Measurements from ENCODE around the gene IFIT5.

IFIT5 gene

DNA sequence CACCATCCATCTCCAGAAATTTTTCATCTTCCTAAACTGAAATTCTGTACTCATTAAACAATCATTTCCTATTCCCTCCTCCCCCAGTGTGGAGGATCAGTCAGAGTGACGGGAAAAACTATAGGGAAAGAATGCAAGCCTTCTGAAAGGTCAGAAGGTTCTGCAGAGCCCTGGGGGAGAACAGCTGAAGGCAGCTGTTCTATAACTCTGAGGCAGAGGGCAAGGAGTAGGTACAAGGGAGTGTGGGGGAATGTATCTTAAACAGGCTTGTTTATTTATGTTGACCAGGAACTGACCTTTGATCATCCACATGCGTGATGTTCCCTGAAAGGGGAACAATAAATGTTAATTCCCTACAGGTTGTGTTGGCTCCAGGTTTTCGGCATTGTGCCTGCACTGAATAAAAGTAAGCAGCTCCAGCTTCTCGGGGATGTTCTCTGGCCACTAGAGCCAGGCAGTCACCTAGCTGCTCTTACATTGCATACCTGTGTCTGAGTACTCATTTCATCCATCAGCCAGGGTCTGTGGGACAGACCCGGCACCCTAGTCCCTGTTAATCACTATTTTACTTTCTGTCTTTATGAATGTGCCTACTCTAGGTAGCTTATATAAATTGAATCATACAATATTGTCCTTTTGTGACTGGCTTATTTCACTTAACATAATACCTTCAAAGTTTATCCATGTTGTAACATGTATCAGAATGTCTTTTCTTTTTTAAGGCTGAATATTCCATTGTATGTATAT is 16.2 kb upstream of the IFIT5 start:
- Histone ChIP-seq H3K36me3 (ENCODE audit: control insufficient read depth in 1 of 2, insufficient read depth in 2 of 2, low read length in 2 of 2) (no peaks in the 10 kb centered on the region), H3K23ac (ENCODE audit: low read length) (no peak overlapping the region), H4K91ac (ENCODE audit: low read depth, low read length) (no peak overlapping the region), H2AK5ac (ENCODE audit: low read length) (no peak overlapping the region), H2BK12ac (ENCODE audit: low read length) (no peak overlapping the region), H3K9ac (ENCODE audit: low read length) (no peak overlapping the region), H3K27me3 (ENCODE audit: insufficient read depth, low read length) (no peaks in the 10 kb centered on the region), H3K18ac (ENCODE audit: low read length) (no peak overlapping the region), H3K14ac (ENCODE audit: low read length) (no peak overlapping the region), H2BK5ac (ENCODE audit: low read depth, low read length, poor library complexity) (no peak overlapping the region), H3K27ac (ENCODE audit: low read depth, low read length) (no peak overlapping the region), H2AFZ (ENCODE audit: insufficient read depth, low read length, poor library complexity) (no peak overlapping the region), H4K8ac (ENCODE audit: low read depth, low read length) (no peak overlapping the region), H3K4me1 (ENCODE audit: control insufficient read depth in 1 of 2, insufficient read depth in 2 of 2, low read length in 2 of 2) (peaks cover under 1 to 2% of the 10 kb centered on the region in 2 experiments), H3K9me3 (ENCODE audit: insufficient read depth, low read depth, low read length) (no peaks in the 10 kb centered on the region), H3K79me2 (ENCODE audit: control insufficient read depth, insufficient read depth, low read length, poor library complexity) (no peaks in the 10 kb centered on the region), H3K4me3 (ENCODE audit: low read depth, low read length) (no peak overlapping the region), H3K4ac (ENCODE audit: low read depth, low read length) (no peak overlapping the region), H2BK120ac (ENCODE audit: insufficient read depth, low read length, poor library complexity) (no peak overlapping the region), H3K79me1 (ENCODE audit: low read length) (no peaks in the 10 kb centered on the region), H3K4me2 (ENCODE audit: low read length) (no peak overlapping the region), H4K12ac (ENCODE audit: low read depth, low read length) (no peak overlapping the region)
- WGBS (ENCODE audit: extremely low coverage, insufficient coverage, insufficient read length), result no CpG with 5 or more reads among the region's 5 CpGs
- no peak for DNase-seq

DNA sequence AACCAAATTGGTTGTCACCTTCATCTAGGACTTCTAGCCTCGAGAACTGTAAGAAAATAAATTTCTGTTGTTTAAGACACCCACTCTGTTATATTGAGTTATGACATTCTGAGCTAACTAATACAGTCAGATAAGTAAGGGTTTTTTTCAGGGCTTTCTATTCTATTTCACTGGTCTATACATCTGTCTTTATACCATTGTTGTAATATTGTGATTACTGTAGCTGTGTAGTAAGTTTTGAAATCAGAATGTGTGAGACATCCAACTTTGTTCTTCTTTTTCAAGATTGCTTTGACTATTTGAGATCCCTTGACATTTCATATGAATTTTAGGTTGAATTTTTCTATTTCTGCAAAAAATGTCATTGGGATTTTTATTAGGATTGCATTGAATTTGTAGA is 14.4 kb upstream of the IFIT5 start:
- H3K9me3 ChIP-seq (ENCODE audit: insufficient read depth, low read depth, low read length), result no peaks in the 10 kb centered on the region
- H2AFZ ChIP-seq (ENCODE audit: insufficient read depth, low read length, poor library complexity), result no peak overlapping the region
- no peak overlapping the region for H3K4me2 ChIP-seq (ENCODE audit: low read length)
- no peak overlapping the region for H3K4me3 ChIP-seq (ENCODE audit: low read depth, low read length)
- H2AK5ac ChIP-seq (ENCODE audit: low read length), result no peak overlapping the region
- no peaks in the 10 kb centered on the region for H3K4me1 ChIP-seq (ENCODE audit: control insufficient read depth in 1 of 2, insufficient read depth in 2 of 2, low read length in 2 of 2)
- DNase-seq, result no peak
- no peak overlapping the region for H3K4ac ChIP-seq (ENCODE audit: low read depth, low read length)
- no peak overlapping the region for H2BK120ac ChIP-seq (ENCODE audit: insufficient read depth, low read length, poor library complexity)
- H3K27ac ChIP-seq (ENCODE audit: low read depth, low read length), result no peak overlapping the region
- no peak overlapping the region for H2BK5ac ChIP-seq (ENCODE audit: low read depth, low read length, poor library complexity)
- no peak overlapping the region for H4K12ac ChIP-seq (ENCODE audit: low read depth, low read length)
- no peak overlapping the region for H4K91ac ChIP-seq (ENCODE audit: low read depth, low read length)
- H3K18ac ChIP-seq (ENCODE audit: low read length), result no peak overlapping the region
- WGBS (ENCODE audit: extremely low coverage, insufficient coverage, insufficient read length), result no CpG with 5 or more reads among the region's 1 CpG
- H3K27me3 ChIP-seq (ENCODE audit: insufficient read depth, low read length), result no peaks in the 10 kb centered on the region
- no peak overlapping the region for H4K8ac ChIP-seq (ENCODE audit: low read depth, low read length)
- no peak overlapping the region for H3K9ac ChIP-seq (ENCODE audit: low read length)
- no peaks in the 10 kb centered on the region for H3K36me3 ChIP-seq (ENCODE audit: control insufficient read depth in 1 of 2, insufficient read depth in 2 of 2, low read length in 2 of 2)
- no peak overlapping the region for H3K14ac ChIP-seq (ENCODE audit: low read length)
- H3K23ac ChIP-seq (ENCODE audit: low read length), result no peak overlapping the region
- H3K79me2 ChIP-seq (ENCODE audit: control insufficient read depth, insufficient read depth, low read length, poor library complexity), result no peaks in the 10 kb centered on the region
- no peaks in the 10 kb centered on the region for H3K79me1 ChIP-seq (ENCODE audit: low read length)
- no peak overlapping the region for H2BK12ac ChIP-seq (ENCODE audit: low read length)

DNA sequence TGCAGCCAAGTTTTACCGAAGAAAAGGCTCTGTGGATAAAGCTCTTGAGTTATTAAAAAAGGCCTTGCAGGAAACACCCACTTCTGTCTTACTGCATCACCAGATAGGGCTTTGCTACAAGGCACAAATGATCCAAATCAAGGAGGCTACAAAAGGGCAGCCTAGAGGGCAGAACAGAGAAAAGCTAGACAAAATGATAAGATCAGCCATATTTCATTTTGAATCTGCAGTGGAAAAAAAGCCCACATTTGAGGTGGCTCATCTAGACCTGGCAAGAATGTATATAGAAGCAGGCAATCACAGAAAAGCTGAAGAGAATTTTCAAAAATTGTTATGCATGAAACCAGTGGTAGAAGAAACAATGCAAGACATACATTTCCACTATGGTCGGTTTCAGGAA is 11.3 kb upstream of the IFIT5 start:
- H3K4me1 ChIP-seq (ENCODE audit: control insufficient read depth in 1 of 2, insufficient read depth in 2 of 2, low read length in 2 of 2), result no peaks in the 10 kb centered on the region
- no peak overlapping the region for H4K91ac ChIP-seq (ENCODE audit: low read depth, low read length)
- no peak overlapping the region for H2AK5ac ChIP-seq (ENCODE audit: low read length)
- H3K23ac ChIP-seq (ENCODE audit: low read length), result no peak overlapping the region
- no peaks in the 10 kb centered on the region for H3K36me3 ChIP-seq (ENCODE audit: control insufficient read depth in 1 of 2, insufficient read depth in 2 of 2, low read length in 2 of 2)
- no peaks in the 10 kb centered on the region for H3K9me3 ChIP-seq (ENCODE audit: insufficient read depth, low read depth, low read length)
- H3K27me3 ChIP-seq (ENCODE audit: insufficient read depth, low read length), result no peaks in the 10 kb centered on the region
- DNase-seq, result no peak
- no peak overlapping the region for H3K4ac ChIP-seq (ENCODE audit: low read depth, low read length)
- no peak overlapping the region for H4K8ac ChIP-seq (ENCODE audit: low read depth, low read length)
- no peak overlapping the region for H3K4me2 ChIP-seq (ENCODE audit: low read length)
- H3K79me1 ChIP-seq (ENCODE audit: low read length), result no peaks in the 10 kb centered on the region
- no peak overlapping the region for H3K14ac ChIP-seq (ENCODE audit: low read length)
- no CpG with 5 or more reads among the region's 2 CpGs for WGBS (ENCODE audit: extremely low coverage, insufficient coverage, insufficient read length)
- H3K18ac ChIP-seq (ENCODE audit: low read length), result no peak overlapping the region
- H3K27ac ChIP-seq (ENCODE audit: low read depth, low read length), result no peak overlapping the region
- no peak overlapping the region for H2BK12ac ChIP-seq (ENCODE audit: low read length)
- H2BK120ac ChIP-seq (ENCODE audit: insufficient read depth, low read length, poor library complexity), result no peak overlapping the region
- H2AFZ ChIP-seq (ENCODE audit: insufficient read depth, low read length, poor library complexity), result no peak overlapping the region
- H3K79me2 ChIP-seq (ENCODE audit: control insufficient read depth, insufficient read depth, low read length, poor library complexity), result no peaks in the 10 kb centered on the region
- H3K4me3 ChIP-seq (ENCODE audit: low read depth, low read length), result no peak overlapping the region
- H3K9ac ChIP-seq (ENCODE audit: low read length), result no peak overlapping the region
- H2BK5ac ChIP-seq (ENCODE audit: low read depth, low read length, poor library complexity), result no peak overlapping the region
- H4K12ac ChIP-seq (ENCODE audit: low read depth, low read length), result no peak overlapping the region

DNA sequence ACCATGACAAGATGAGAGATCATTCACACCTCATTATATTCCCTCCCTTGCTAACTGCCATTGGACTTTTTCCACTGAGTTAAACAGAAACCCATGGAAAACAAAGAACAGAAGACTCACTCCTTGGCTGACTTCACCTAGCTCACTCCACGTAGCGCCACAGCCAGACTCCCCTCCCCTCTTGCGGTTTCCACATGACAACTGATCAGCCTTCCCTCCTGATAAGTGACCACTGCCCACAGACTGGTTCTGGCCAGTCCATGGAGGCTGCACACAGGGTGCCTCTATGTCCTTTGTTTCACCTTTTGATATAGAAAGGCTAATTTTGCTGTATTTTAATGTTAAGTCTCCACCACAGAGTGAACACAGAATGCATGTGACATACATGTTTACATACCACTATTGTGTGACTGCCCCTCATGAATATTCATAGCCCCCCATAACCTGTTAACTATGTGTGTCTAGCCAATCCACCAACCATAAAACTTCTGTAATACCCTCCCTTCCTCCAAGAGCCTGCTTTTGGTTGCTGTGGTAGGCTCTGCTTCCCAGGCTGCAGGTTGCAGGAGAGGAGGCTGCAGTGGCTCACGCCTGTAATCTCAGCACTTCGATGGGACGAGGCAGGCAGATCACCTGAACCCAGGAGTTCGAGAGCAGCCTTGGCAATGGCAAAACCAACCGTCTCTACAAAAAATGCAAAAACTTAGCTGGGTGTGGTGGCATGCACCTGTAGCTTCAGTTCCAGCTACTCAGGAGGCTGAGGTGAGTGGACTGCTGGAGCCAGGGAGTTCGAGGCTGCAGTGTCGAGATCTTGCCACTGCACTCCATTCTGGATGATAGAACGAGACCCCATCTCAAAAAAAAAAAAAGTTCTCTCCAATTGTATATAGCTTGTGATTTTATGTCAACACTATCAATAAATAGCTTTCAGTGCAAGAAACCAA is 10.0 kb upstream of the IFIT5 start:
- no peak overlapping the region for H2BK12ac ChIP-seq (ENCODE audit: low read length)
- no peak overlapping the region for H4K8ac ChIP-seq (ENCODE audit: low read depth, low read length)
- H3K9ac ChIP-seq (ENCODE audit: low read length), result no peak overlapping the region
- H3K4me1 ChIP-seq (ENCODE audit: control insufficient read depth in 1 of 2, insufficient read depth in 2 of 2, low read length in 2 of 2), result no peaks in the 10 kb centered on the region
- no peak overlapping the region for H3K27ac ChIP-seq (ENCODE audit: low read depth, low read length)
- no peak overlapping the region for H3K4me2 ChIP-seq (ENCODE audit: low read length)
- H2AFZ ChIP-seq (ENCODE audit: insufficient read depth, low read length, poor library complexity), result no peak overlapping the region
- H3K9me3 ChIP-seq (ENCODE audit: insufficient read depth, low read depth, low read length), result no peaks in the 10 kb centered on the region
- no CpG with 5 or more reads among the region's 11 CpGs for WGBS (ENCODE audit: extremely low coverage, insufficient coverage, insufficient read length)
- H3K4me3 ChIP-seq (ENCODE audit: low read depth, low read length), result no peak overlapping the region
- no peaks in the 10 kb centered on the region for H3K79me2 ChIP-seq (ENCODE audit: control insufficient read depth, insufficient read depth, low read length, poor library complexity)
- H3K4ac ChIP-seq (ENCODE audit: low read depth, low read length), result no peak overlapping the region
- no peak overlapping the region for H4K12ac ChIP-seq (ENCODE audit: low read depth, low read length)
- H3K23ac ChIP-seq (ENCODE audit: low read length), result no peak overlapping the region
- no peaks in the 10 kb centered on the region for H3K79me1 ChIP-seq (ENCODE audit: low read length)
- H3K18ac ChIP-seq (ENCODE audit: low read length), result no peak overlapping the region
- no peak overlapping the region for H4K91ac ChIP-seq (ENCODE audit: low read depth, low read length)
- H3K14ac ChIP-seq (ENCODE audit: low read length), result no peak overlapping the region
- H3K27me3 ChIP-seq (ENCODE audit: insufficient read depth, low read length), result no peaks in the 10 kb centered on the region
- H2AK5ac ChIP-seq (ENCODE audit: low read length), result no peak overlapping the region
- no peak overlapping the region for H2BK120ac ChIP-seq (ENCODE audit: insufficient read depth, low read length, poor library complexity)
- H2BK5ac ChIP-seq (ENCODE audit: low read depth, low read length, poor library complexity), result no peak overlapping the region
- H3K36me3 ChIP-seq (ENCODE audit: control insufficient read depth in 1 of 2, insufficient read depth in 2 of 2, low read length in 2 of 2), result no peaks in the 10 kb centered on the region
- DNase-seq, result no peak

All from trophoblast cell (in vitro differentiated cells and primary cell).